Hepatocyte (in vitro differentiated cells): ENCODE results near the gene REST.

Experiments
- EZH2 ChIP-seq: fragments of 200-600 bp; sonication (generic); IDR thresholded peaks from 2 replicates; pipeline ENCODE4 v1.6.1; 2016; ENCODE audit warnings: antibody characterized with exemption, mild to moderate bottlenecking, borderline replicate concordance
- EZH2phosphoT487 ChIP-seq: fragments of 200-600 bp; sonication (generic); IDR thresholded peaks from one replicate; pipeline ENCODE4 v1.6.1; 2018; ENCODE audit warnings: antibody characterized with exemption, mild to moderate bottlenecking, low read depth, moderate library complexity; ENCODE audit not compliant: unreplicated experiment, severe bottlenecking
- TF ChIP-seq, protein P1 (sequence below): fragments of 200-600 bp; sonication (generic); IDR thresholded peaks from 2 replicates; pipeline ENCODE4 v1.5.1; 2016; ENCODE audit warnings: antibody characterized with exemption, mild to moderate bottlenecking; ENCODE audit not compliant: poor library complexity

DNA sequence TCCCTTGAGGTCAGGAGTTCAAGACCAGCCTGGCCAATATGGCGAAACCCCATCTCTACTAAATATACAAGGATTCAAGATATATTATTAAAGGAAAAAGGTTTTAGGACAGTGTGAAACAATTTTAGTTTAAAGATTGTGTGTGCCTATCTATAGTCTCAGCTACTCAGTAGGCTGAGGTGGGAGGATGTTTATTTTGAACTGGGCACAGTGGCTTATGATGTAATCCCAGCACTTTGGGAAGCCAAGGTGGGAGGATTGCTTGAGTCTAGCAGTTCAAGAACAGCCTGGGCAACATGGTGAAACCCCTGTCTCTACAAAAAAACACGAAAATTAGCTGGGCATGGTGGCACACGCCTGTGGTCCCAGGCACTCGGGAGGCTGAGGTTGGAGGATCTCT lies 31.4 kb upstream of the REST start:
- TF ChIP-seq EZH2: no peak
- TF ChIP-seq, protein P1, sequence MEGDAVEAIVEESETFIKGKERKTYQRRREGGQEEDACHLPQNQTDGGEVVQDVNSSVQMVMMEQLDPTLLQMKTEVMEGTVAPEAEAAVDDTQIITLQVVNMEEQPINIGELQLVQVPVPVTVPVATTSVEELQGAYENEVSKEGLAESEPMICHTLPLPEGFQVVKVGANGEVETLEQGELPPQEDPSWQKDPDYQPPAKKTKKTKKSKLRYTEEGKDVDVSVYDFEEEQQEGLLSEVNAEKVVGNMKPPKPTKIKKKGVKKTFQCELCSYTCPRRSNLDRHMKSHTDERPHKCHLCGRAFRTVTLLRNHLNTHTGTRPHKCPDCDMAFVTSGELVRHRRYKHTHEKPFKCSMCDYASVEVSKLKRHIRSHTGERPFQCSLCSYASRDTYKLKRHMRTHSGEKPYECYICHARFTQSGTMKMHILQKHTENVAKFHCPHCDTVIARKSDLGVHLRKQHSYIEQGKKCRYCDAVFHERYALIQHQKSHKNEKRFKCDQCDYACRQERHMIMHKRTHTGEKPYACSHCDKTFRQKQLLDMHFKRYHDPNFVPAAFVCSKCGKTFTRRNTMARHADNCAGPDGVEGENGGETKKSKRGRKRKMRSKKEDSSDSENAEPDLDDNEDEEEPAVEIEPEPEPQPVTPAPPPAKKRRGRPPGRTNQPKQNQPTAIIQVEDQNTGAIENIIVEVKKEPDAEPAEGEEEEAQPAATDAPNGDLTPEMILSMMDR: no peak
- TF ChIP-seq EZH2phosphoT487: no peak
